ENCODE measurements around the gene NUBPL.

GRCh38 chr14:31827325-31827724 is 266.1 kb downstream of the NUBPL start:
- no peak for TF ChIP-seq POLR2A (IDR thresholded peaks at IDR 0.05)
- TF ChIP-seq CTCF (IDR thresholded peaks at IDR 0.05), result no peak
- TF ChIP-seq POLR2AphosphoS5 (IDR thresholded peaks at IDR 0.05), result no peak
